ENCODE measurements around the gene HOXB3. TPM values are rescaled to one million over a fixed set of nuclear protein-coding genes. Genes with fewer than 3 reads are reported as not detected.

The HOXB3 gene
- total RNA-seq, 1 donor from 2014 or later = 4.2 TPM

DNA sequence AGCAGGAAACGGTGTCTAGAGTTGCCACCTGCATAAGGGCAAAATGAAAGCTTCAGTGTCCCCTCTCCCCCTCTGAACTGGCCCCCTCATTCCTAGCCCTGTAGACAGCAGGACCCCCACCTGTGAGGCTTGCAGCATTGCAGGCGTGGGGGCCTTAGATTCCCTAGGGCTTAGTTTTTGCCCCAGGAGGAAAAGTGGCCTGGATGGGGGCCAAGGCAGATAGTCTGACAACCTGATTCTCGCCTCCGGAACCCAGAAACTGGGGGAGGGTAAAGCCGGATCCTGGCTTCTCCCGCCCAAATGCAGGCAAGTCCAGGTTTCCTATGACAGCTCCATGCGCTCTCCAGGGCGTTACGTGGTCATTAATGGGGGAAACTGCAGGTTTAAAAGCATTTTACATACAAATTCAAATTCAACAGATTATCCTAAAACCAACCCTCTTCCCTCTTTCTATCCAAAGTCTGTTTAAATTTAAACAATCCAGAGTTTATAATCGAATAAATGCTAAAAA is 15.4 kb upstream of the HOXB3 start:
- no peak overlapping the region for H3K4me3 ChIP-seq (ENCODE audit: low read length in 3 of 3)
- peaks cover 5 to 10% (median 9%) of the 10 kb centered on the region in 3 donors for H3K4me1 ChIP-seq (ENCODE audit: control insufficient read depth in 3 of 3, insufficient read depth in 3 of 3, low read length in 3 of 3)
- peaks cover 86 to 94% (median 93%) of the 10 kb centered on the region in 3 donors for H3K27me3 ChIP-seq (ENCODE audit: control insufficient read depth in 3 of 3, insufficient read depth in 3 of 3, low read length in 3 of 3)
- H3K9ac ChIP-seq (ENCODE audit: low read depth in 1 of 3, low read length in 3 of 3) = no peak overlapping the region
- no peak overlapping the region for H3K27ac ChIP-seq (ENCODE audit: low read depth, low read length)
- no peaks in the 10 kb centered on the region for H3K36me3 ChIP-seq (ENCODE audit: control insufficient read depth in 3 of 3, insufficient read depth in 3 of 3, low read length in 3 of 3)
- no peaks in the 10 kb centered on the region for H3K9me3 ChIP-seq (ENCODE audit: control insufficient read depth in 3 of 3, low read length in 3 of 3)

DNA sequence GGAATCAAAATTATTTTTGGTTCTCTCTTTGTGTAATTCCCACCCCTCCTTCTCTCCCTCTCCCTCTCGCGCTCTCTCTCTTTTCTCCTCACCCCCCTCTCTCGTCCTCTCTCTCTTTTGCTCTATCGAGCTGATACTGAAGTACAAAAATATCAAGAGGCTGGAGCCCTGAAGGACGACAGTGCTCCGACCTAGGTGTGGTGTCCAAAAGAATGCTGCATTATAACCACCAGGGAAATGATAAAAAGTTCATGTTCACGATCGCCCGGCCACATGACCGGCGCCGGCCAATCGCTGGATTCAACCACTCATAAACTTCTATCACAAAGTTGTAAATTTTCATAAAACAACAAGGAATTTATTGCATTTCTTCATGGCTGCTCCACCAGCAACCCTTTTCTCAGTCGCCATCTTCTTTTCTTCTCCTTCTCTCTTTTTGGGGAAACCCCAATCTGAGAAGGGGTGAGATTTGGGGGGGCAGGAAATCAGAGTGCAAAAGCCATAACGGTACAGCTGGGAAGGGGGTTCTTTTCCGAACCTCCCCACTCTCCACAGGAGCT is 14.8 kb upstream of the HOXB3 start, which contains the start of gene HOXB6:
Gene HOXB6, minus strand, starts transcription at position 217 of the 560 bp plus-strand sequence. CDS start 6,836 bp downstream, outside the sequence.
- H3K27ac ChIP-seq (ENCODE audit: low read depth, low read length) = peak within 1 kb of the TSS; percentile 9

DNA sequence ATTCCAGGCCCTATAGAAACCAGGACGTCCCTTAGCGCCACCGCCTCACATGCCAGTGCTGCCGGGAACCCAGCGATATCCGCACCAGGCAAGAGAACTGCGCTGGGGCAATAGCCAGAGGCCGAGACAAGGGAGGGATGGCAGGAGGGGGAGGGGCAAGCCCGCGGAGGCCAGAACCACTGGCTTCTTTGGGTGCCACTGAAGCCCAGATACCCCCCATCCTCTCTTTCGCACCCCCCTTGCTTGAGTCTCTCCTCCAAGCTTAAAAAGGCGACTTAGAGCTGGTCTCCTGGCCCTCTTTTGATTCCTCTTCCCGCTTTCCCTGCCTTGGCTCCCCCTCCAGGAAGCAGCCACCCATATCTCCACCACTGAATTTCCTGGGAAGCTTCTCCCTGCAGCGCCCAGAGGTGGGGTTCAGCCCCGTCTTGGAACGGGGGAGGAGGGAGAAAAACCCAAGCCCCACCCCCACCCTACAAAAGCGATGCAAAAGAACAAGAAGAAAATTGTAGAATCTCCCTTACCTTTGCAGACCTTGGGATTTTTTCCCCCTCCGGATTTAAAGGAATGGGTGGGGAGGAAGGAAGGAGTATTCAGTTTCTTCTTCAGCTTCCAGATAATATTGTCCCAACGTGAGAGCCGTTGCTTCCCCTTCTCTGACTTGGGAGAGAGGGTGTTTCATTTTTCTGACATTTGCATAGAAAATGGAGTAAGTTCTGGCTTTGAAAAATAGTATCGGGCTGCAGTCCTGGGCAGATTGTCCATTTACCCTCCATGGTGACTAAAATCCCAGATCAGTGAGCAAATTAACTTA is 14.1 kb upstream of the HOXB3 start:
- H3K27me3 ChIP-seq (ENCODE audit: control insufficient read depth in 3 of 3, insufficient read depth in 3 of 3, low read length in 3 of 3) = peaks cover 86 to 94% (median 93%) of the 10 kb centered on the region in 3 donors
- H3K9ac ChIP-seq (ENCODE audit: low read depth in 1 of 3, low read length in 3 of 3) = peak overlapping the region in 2 of 3 donors; percentile 28 to 36
- H3K4me3 ChIP-seq (ENCODE audit: low read length in 3 of 3) = peak overlapping the region; percentile 11 to 69 (median 58)
- H3K27ac ChIP-seq (ENCODE audit: low read depth, low read length) = peak overlapping the region; percentile 9
- no peaks in the 10 kb centered on the region for H3K36me3 ChIP-seq (ENCODE audit: control insufficient read depth in 3 of 3, insufficient read depth in 3 of 3, low read length in 3 of 3)
- H3K4me1 ChIP-seq (ENCODE audit: control insufficient read depth in 3 of 3, insufficient read depth in 3 of 3, low read length in 3 of 3) = peaks cover 0 to 7% (median 0%) of the 10 kb centered on the region in 3 donors
- no peaks in the 10 kb centered on the region for H3K9me3 ChIP-seq (ENCODE audit: control insufficient read depth in 3 of 3, low read length in 3 of 3)

More for the DNA sequence above, 14.8 kb upstream of the HOXB3 start, which contains the start of gene HOXB6:
- Histone ChIP-seq H3K36me3 (ENCODE audit: control insufficient read depth in 3 of 3, insufficient read depth in 3 of 3, low read length in 3 of 3) (no peaks in the 10 kb centered on the region), H3K9me3 (ENCODE audit: control insufficient read depth in 3 of 3, low read length in 3 of 3) (no peaks in the 10 kb centered on the region), H3K27me3 (ENCODE audit: control insufficient read depth in 3 of 3, insufficient read depth in 3 of 3, low read length in 3 of 3) (peaks cover 86 to 94% (median 93%) of the 10 kb centered on the region in 3 donors), H3K4me3 (ENCODE audit: low read length in 3 of 3) (peak within 1 kb of the TSS; percentile 11 to 69 (median 58)), H3K4me1 (ENCODE audit: control insufficient read depth in 3 of 3, insufficient read depth in 3 of 3, low read length in 3 of 3) (peaks cover 2 to 10% (median 3%) of the 10 kb centered on the region in 3 donors), H3K9ac (ENCODE audit: low read depth in 1 of 3, low read length in 3 of 3) (peak within 1 kb of the TSS in 2 of 3 donors; percentile 28 to 36)

DNA sequence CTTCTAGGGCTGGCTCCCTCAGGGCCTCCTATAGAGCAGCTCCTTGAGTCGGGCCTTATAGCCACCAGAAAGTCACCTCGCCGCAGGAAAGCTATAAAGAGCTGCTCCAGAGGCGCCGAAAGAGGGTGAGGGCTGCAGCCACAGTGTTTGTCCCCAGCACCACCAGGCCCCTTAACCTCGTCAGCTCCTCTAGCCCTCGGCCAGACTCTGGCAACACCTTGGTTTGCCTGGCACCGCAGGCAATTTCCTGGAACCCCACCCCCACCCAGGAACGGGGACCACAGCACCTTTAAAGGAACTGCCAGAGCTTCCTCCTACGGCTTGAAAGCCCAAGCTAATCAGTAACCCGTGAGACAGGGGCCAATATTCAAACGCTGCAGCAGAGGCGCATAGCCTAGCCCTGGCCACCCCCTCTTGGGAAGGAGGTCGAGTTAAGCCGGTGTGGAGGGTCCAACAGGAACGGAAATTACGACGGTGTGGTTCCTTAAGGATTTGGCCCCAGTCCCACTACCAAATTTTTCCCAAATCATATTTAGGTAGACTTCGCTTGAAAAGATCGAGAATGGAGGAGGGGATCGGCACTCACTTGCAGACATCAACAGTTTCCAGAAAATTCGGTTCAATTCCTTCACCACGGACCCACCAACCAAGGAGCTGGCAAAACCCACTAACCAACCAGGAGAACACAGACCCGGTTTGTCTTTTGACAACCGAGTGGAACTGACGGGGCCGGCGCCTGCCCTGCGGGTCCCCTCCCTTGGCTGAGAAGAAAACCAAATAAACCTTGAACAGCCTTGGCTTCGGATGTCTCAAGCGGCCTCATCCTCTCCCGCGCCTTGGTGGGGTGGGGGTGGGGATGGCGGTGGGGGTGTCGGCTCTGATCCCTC is 11.7 kb upstream of the HOXB3 start:
- Histone ChIP-seq H3K9me3 (ENCODE audit: control insufficient read depth in 3 of 3, low read length in 3 of 3) (no peaks in the 10 kb centered on the region), H3K9ac (ENCODE audit: low read depth in 1 of 3, low read length in 3 of 3) (no peak overlapping the region), H3K27ac (ENCODE audit: low read depth, low read length) (no peak overlapping the region), H3K27me3 (ENCODE audit: control insufficient read depth in 3 of 3, insufficient read depth in 3 of 3, low read length in 3 of 3) (peaks cover 95 to 99% (median 96%) of the 10 kb centered on the region in 3 donors), H3K36me3 (ENCODE audit: control insufficient read depth in 3 of 3, insufficient read depth in 3 of 3, low read length in 3 of 3) (no peaks in the 10 kb centered on the region), H3K4me1 (ENCODE audit: control insufficient read depth in 3 of 3, insufficient read depth in 3 of 3, low read length in 3 of 3) (peaks cover 11 to 18% (median 12%) of the 10 kb centered on the region in 3 donors), H3K4me3 (ENCODE audit: low read length in 3 of 3) (no peak overlapping the region)

DNA sequence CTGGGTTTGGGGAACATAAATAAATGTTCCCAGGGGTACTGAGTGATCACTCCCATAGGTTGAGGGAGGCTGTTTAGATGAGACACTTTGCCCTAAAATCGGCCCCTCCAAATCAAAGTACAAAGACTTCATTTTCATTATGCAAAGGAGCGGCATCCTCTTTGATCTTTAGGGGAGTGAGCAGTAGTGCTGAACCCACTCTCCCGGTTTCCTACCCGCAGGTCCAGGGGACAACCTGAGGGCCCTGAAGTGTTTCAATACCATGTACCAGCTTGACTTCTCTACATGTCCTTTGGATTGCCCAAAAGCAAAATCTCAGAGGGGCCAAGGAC is 11.1 kb upstream of the HOXB3 start:
- H3K9ac ChIP-seq (ENCODE audit: low read depth in 1 of 3, low read length in 3 of 3) = no peak overlapping the region

DNA sequence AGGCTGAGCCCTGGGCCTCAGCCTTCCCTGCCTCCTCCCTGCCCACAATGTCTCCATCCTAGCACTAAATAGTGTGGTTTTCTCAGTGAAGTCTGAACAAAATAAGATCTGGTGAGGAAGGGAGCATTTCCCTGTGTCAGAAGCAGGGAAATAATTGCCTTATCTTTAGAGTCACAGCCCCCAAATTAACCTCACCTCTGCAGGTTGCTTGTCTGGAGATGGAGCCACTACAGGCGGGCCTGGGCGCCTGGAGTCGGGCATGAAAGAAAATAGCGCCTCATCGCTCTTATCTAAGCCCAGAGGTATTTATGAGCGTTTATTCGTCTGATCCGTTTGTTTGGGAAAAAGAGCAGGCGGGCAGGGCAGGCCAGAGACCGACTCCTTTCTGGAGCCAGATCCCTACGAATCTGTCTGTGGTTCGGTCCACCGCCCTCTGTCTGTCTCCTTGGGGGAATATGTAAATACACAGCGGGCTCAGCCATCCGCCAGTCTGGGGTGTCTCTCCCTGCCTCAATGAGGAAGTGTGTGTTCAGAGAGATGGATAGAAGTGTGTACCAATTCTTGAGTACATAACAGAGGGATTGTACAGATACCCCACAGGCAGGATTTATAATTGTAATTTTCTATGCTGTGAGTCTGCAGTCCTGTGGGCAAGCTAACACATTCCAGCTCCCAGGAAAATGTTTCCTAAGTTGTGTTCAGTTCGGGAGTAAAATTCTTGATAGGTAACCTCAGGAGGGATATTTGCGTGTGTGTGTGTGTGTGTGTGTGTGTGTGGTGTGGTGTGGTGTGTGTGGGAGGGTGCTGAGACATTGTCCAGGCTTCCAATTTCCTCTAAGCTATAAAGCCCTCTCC is 10.4 kb upstream of the HOXB3 start:
- H3K36me3 ChIP-seq (ENCODE audit: control insufficient read depth in 3 of 3, insufficient read depth in 3 of 3, low read length in 3 of 3) = no peaks in the 10 kb centered on the region
- no peak overlapping the region for H3K27ac ChIP-seq (ENCODE audit: low read depth, low read length)
- H3K27me3 ChIP-seq (ENCODE audit: control insufficient read depth in 3 of 3, insufficient read depth in 3 of 3, low read length in 3 of 3) = peaks cover 94 to 98% (median 96%) of the 10 kb centered on the region in 3 donors

More for the DNA sequence above, 11.1 kb upstream of the HOXB3 start:
- H3K36me3 ChIP-seq (ENCODE audit: control insufficient read depth in 3 of 3, insufficient read depth in 3 of 3, low read length in 3 of 3) = no peaks in the 10 kb centered on the region
- no peak overlapping the region for H3K27ac ChIP-seq (ENCODE audit: low read depth, low read length)
- peaks cover 12 to 18% (median 14%) of the 10 kb centered on the region in 3 donors for H3K4me1 ChIP-seq (ENCODE audit: control insufficient read depth in 3 of 3, insufficient read depth in 3 of 3, low read length in 3 of 3)
- no peak overlapping the region for H3K4me3 ChIP-seq (ENCODE audit: low read length in 3 of 3)
- H3K9me3 ChIP-seq (ENCODE audit: control insufficient read depth in 3 of 3, low read length in 3 of 3) = no peaks in the 10 kb centered on the region
- H3K27me3 ChIP-seq (ENCODE audit: control insufficient read depth in 3 of 3, insufficient read depth in 3 of 3, low read length in 3 of 3) = peaks cover 95 to 99% (median 96%) of the 10 kb centered on the region in 3 donors

DNA sequence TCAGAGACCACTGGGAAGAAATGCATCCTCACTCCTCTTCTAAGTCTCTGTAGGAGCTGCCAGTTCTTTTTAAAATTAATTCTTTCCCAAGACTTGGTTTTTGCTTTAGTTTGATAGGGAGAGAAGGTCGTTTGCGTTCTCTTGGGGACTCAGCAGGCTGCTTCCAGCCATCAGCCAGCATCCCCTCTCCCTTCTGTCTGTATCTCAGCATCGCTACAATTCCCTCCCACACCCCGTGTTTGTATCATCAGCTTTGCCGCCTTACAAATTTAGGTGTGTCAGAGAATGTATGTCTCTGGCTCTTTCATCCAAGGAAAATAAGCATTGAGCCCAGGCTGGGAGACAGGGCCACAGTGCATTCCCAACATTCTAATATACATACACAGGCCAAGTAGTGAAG is 9.3 kb upstream of the HOXB3 start:
- peaks cover 94 to 98% (median 98%) of the 10 kb centered on the region in 3 donors for H3K27me3 ChIP-seq (ENCODE audit: control insufficient read depth in 3 of 3, insufficient read depth in 3 of 3, low read length in 3 of 3)
- H3K4me3 ChIP-seq (ENCODE audit: low read length in 3 of 3) = no peak overlapping the region
- H3K27ac ChIP-seq (ENCODE audit: low read depth, low read length) = no peak overlapping the region
- H3K9me3 ChIP-seq (ENCODE audit: control insufficient read depth in 3 of 3, low read length in 3 of 3) = no peaks in the 10 kb centered on the region
- no peaks in the 10 kb centered on the region for H3K36me3 ChIP-seq (ENCODE audit: control insufficient read depth in 3 of 3, insufficient read depth in 3 of 3, low read length in 3 of 3)
- H3K4me1 ChIP-seq (ENCODE audit: control insufficient read depth in 3 of 3, insufficient read depth in 3 of 3, low read length in 3 of 3) = peaks cover 9 to 21% (median 16%) of the 10 kb centered on the region in 3 donors
- no peak overlapping the region for H3K9ac ChIP-seq (ENCODE audit: low read depth in 1 of 3, low read length in 3 of 3)

More for the DNA sequence above, 10.4 kb upstream of the HOXB3 start:
- H3K9ac ChIP-seq (ENCODE audit: low read depth in 1 of 3, low read length in 3 of 3) = no peak overlapping the region
- H3K4me3 ChIP-seq (ENCODE audit: low read length in 3 of 3) = no peak overlapping the region
- peaks cover 12 to 21% (median 15%) of the 10 kb centered on the region in 3 donors for H3K4me1 ChIP-seq (ENCODE audit: control insufficient read depth in 3 of 3, insufficient read depth in 3 of 3, low read length in 3 of 3)
- no peaks in the 10 kb centered on the region for H3K9me3 ChIP-seq (ENCODE audit: control insufficient read depth in 3 of 3, low read length in 3 of 3)

DNA sequence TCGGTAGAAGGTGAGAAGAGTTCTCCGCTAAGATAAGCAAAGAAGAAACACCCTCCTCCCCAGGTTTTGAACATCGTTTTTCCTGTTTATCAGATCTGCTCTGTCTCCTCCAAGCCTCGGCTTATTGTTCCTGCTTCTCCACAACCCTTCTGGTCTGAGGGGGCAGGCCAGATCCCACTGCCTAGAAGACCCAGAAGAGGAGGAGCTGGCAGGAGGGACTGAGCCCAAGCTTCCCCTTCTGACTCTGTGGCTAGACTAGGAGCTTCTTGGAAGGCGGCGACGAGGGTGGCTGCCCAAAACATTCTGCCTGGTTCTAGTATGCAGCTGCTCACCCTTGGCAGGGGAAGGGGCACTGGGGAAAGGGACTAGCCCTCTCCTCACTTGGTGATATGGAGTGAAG is 8.7 kb upstream of the HOXB3 start:
- no peak overlapping the region for H3K9ac ChIP-seq (ENCODE audit: low read depth in 1 of 3, low read length in 3 of 3)
- H3K27ac ChIP-seq (ENCODE audit: low read depth, low read length) = no peak overlapping the region
- no peaks in the 10 kb centered on the region for H3K9me3 ChIP-seq (ENCODE audit: control insufficient read depth in 3 of 3, low read length in 3 of 3)
- no peaks in the 10 kb centered on the region for H3K36me3 ChIP-seq (ENCODE audit: control insufficient read depth in 3 of 3, insufficient read depth in 3 of 3, low read length in 3 of 3)
- peaks cover 95 to 98% (median 97%) of the 10 kb centered on the region in 3 donors for H3K27me3 ChIP-seq (ENCODE audit: control insufficient read depth in 3 of 3, insufficient read depth in 3 of 3, low read length in 3 of 3)
- H3K4me1 ChIP-seq (ENCODE audit: control insufficient read depth in 3 of 3, insufficient read depth in 3 of 3, low read length in 3 of 3) = peaks cover 9 to 23% (median 21%) of the 10 kb centered on the region in 3 donors
- peak overlapping the region in 1 of 3 donors; percentile 66 for H3K4me3 ChIP-seq (ENCODE audit: low read length in 3 of 3)

Data from skeletal muscle tissue (tissue), 4 donors.